H1 (cell line): ENCODE results near the gene CCDC77. TPM values are rescaled to one million over a fixed set of nuclear protein-coding genes. Genes with fewer than 3 reads are reported as not detected.

Experiments used
- CTCF ChIA-PET: fragments of 300-600 bp; sonication (Branson Sonifier 250); formaldehyde crosslinking; loops from one replicate; lab custom pipeline; 2021; ENCODE audit not compliant: partially characterized antibody; lab: Charles Lee
- POLR2A ChIA-PET: fragments of 300-600 bp; sonication (Branson Sonifier 250); formaldehyde crosslinking; loops from one replicate; lab custom pipeline; 2021; ENCODE audit warnings: inconsistent platforms; ENCODE audit not compliant: partially characterized antibody; lab: Charles Lee
- DNase-seq, 2 experiments: peaks; one replicate each; pipeline versions ENCODE4 v3.0.0 to v3.0.0-alpha.2; 2010 to 2022; ENCODE audit warnings: low spot score in 2 of 2, low read depth in 1 of 2, mixed read lengths in 1 of 2
- FAIRE-seq: peaks from 2 replicates; lab custom pipeline; 2011; peaks lifted over from hg19 to GRCh38; lab: Jason Lieb, UNC
- H2AFZ ChIP-seq: 2 replicates; pipeline ENCODE4 v1.8.1; 2012; ENCODE audit warnings: low read length, inconsistent platforms
- H2AK5ac ChIP-seq: 2 replicates; pipeline ENCODE4 v1.6.1; 2013; ENCODE audit warnings: low read depth, low read length
- H2BK120ac ChIP-seq: replicated peaks from 2 replicates; pipeline ENCODE3; 2013; ENCODE audit warnings: low read depth, low read length, inconsistent platforms
- H2BK12ac ChIP-seq: 2 replicates; pipeline ENCODE4 v1.6.1; 2013; ENCODE audit warnings: low read depth, low read length
- H2BK15ac ChIP-seq: 2 replicates; pipeline ENCODE4 v1.6.1; 2013; ENCODE audit warnings: low read length
- H2BK20ac ChIP-seq: 2 replicates; pipeline ENCODE4 v1.6.1; 2013; ENCODE audit warnings: low read length
- H2BK5ac ChIP-seq: 2 replicates; pipeline ENCODE4 v1.6.1; 2013; ENCODE audit warnings: low read depth, low read length
- H3K14ac ChIP-seq: 2 replicates; pipeline ENCODE4 v1.6.1; 2013; ENCODE audit warnings: inconsistent platforms; ENCODE audit not compliant: insufficient read length
- H3K18ac ChIP-seq: 2 replicates; pipeline ENCODE4 v1.6.1; 2013; ENCODE audit warnings: low read length; ENCODE audit errors: extremely low read depth
- H3K23ac ChIP-seq: 2 replicates; pipeline ENCODE4 v1.6.1; 2013; ENCODE audit warnings: inconsistent platforms; ENCODE audit not compliant: insufficient read length
- H3K23me2 ChIP-seq: 2 replicates; pipeline ENCODE4 v1.6.1; 2013; ENCODE audit warnings: low read depth, low read length
- H3K27ac ChIP-seq: 2 replicates; pipeline ENCODE4 v1.6.1; 2011; ENCODE audit warnings: low read depth, low read length, inconsistent platforms
- H3K27me3 ChIP-seq, 4 experiments: replicated peaks in 1 of 4; 1 replicate in 1 of 4; 2 replicates in 3 of 4; pipeline versions ENCODE4 v1.6.1 to v1.8.1; 2011 to 2013; ENCODE audit warnings: low read length in 3 of 4, mild to moderate bottlenecking in 3 of 4, inconsistent platforms in 2 of 4, mixed read lengths in 2 of 4, moderate library complexity in 1 of 4; ENCODE audit not compliant: control insufficient read depth in 3 of 4, insufficient read depth in 3 of 4; ENCODE audit errors: extremely low read depth in 1 of 4
- H3K36me3 ChIP-seq, 4 experiments: 2 replicates each; pipeline versions ENCODE4 v1.6.1 to v1.8.1; 2011 to 2013; ENCODE audit warnings: mild to moderate bottlenecking in 4 of 4, low read length in 3 of 4, moderate library complexity in 2 of 4, control low read depth in 1 of 4, inconsistent platforms in 1 of 4; ENCODE audit not compliant: insufficient read depth in 4 of 4, control insufficient read depth in 2 of 4
- H3K4ac ChIP-seq: replicated peaks from 2 replicates; pipeline ENCODE3; 2013; ENCODE audit warnings: low read length, low read depth, mixed read lengths, inconsistent platforms; ENCODE audit not compliant: insufficient read length
- H3K4me1 ChIP-seq, 4 experiments: replicated peaks in 1 of 4; 1 replicate in 1 of 4; 2 replicates in 3 of 4; pipeline versions ENCODE4 v1.6.1 to v1.8.1; 2011 to 2013; ENCODE audit warnings: low read length in 3 of 4, inconsistent platforms in 2 of 4, mixed read lengths in 1 of 4; ENCODE audit not compliant: insufficient read depth in 4 of 4, control insufficient read depth in 3 of 4
- H3K4me2 ChIP-seq, 2 experiments: 2 replicates each; pipeline versions ENCODE4 v1.6.1 to v1.8.1; 2011 to 2013; ENCODE audit warnings: low read depth in 2 of 2, low read length in 2 of 2, control low read depth in 1 of 2, inconsistent platforms in 1 of 2, mild to moderate bottlenecking in 1 of 2; ENCODE audit not compliant: insufficient read depth in 1 of 2
- H3K4me3 ChIP-seq, 4 experiments: fragments of 200-600, 300-600 bp in 1 of 4; sonication (generic), shearing (Covaris generic), sonication (Bioruptor Twin) in 1 of 4; 2 replicates each; pipeline versions ENCODE4 v1.5.1 to v1.8.1; 2011 to 2016; ENCODE audit warnings: low read length in 4 of 4, low read depth in 3 of 4, control low read depth in 2 of 4, inconsistent platforms in 2 of 4, mild to moderate bottlenecking in 2 of 4, mixed read lengths in 1 of 4, moderate library complexity in 1 of 4; ENCODE audit not compliant: insufficient read depth in 2 of 4; ENCODE audit errors: extremely low read depth in 1 of 4
- H3K56ac ChIP-seq: replicated peaks from 2 replicates; pipeline ENCODE3; 2013; ENCODE audit warnings: low read depth, mild to moderate bottlenecking, mixed read lengths, low read length, inconsistent platforms; ENCODE audit not compliant: insufficient read length
- H3K79me1 ChIP-seq: 2 replicates; pipeline ENCODE4 v1.6.1; 2013; ENCODE audit warnings: low read depth, low read length, control low read depth
- H3K79me2 ChIP-seq, 2 experiments: 2 replicates each; pipeline versions ENCODE4 v1.6.1 to v1.8.1; 2012 to 2013; ENCODE audit warnings: low read length in 2 of 2, mild to moderate bottlenecking in 2 of 2, inconsistent platforms in 1 of 2; ENCODE audit not compliant: insufficient read depth in 2 of 2, control insufficient read depth in 1 of 2
- H3K9ac ChIP-seq, 4 experiments: replicated peaks in 1 of 4; 1 replicate in 1 of 4; 2 replicates in 3 of 4; pipeline versions ENCODE4 v1.6.1 to v1.8.1; 2011 to 2013; ENCODE audit warnings: low read depth in 3 of 4, low read length in 3 of 4, control low read depth in 2 of 4, mild to moderate bottlenecking in 2 of 4, moderate library complexity in 2 of 4, inconsistent platforms in 1 of 4; ENCODE audit errors: extremely low read depth in 1 of 4
- H3K9me3 ChIP-seq, 2 experiments: 2 replicates each; pipeline versions ENCODE4 v1.6.1 to v1.8.1; 2012 to 2013; ENCODE audit warnings: mild to moderate bottlenecking in 2 of 2, moderate library complexity in 2 of 2, control low read depth in 1 of 2, inconsistent platforms in 1 of 2, low read depth in 1 of 2, low read length in 1 of 2, mixed read lengths in 1 of 2; ENCODE audit not compliant: insufficient read depth in 2 of 2
- H4K20me1 ChIP-seq, 2 experiments: replicated peaks in 1 of 2; 2 replicates each; pipeline versions ENCODE3 to v1.8.1; 2011 to 2013; ENCODE audit warnings: inconsistent platforms in 2 of 2, low read length in 2 of 2, mild to moderate bottlenecking in 1 of 2; ENCODE audit not compliant: insufficient read depth in 2 of 2, control insufficient read depth in 1 of 2
- H4K5ac ChIP-seq: 2 replicates; pipeline ENCODE4 v1.6.1; 2013; ENCODE audit warnings: low read length, low read depth, mixed read lengths, inconsistent platforms; ENCODE audit not compliant: insufficient read length
- H4K8ac ChIP-seq: 2 replicates; pipeline ENCODE4 v1.8.0; 2013; ENCODE audit warnings: mild to moderate bottlenecking, moderate library complexity, low read length, inconsistent platforms; ENCODE audit not compliant: insufficient read depth; ENCODE audit errors: extremely low read depth
- H4K91ac ChIP-seq: replicated peaks from 2 replicates; pipeline ENCODE3; 2013; ENCODE audit warnings: low read length, mixed read lengths, inconsistent platforms; ENCODE audit not compliant: insufficient read length
- SUZ12 ChIP-seq: fragments of 200-600 bp; sonication (generic); IDR thresholded peaks from 2 replicates; pipeline ENCODE4 v1.6.1; 2012; ENCODE audit warnings: mild to moderate bottlenecking, inconsistent platforms, low read length, moderate library complexity, mixed read lengths
- WGBS, 2 experiments: shearing (Covaris generic) in 1 of 2; methylation state at CpG; one replicate each; pipeline versions ENCODE4 v1.1.6 to v1.1.7; 2013 to 2015; ENCODE audit warnings: low lambda C conversion rate in 2 of 2, mixed read lengths in 2 of 2, inconsistent platforms in 1 of 2, low coverage in 1 of 2, missing lambda C conversion rate in 1 of 2; ENCODE audit not compliant: insufficient replicate concordance in 2 of 2, insufficient coverage in 1 of 2, insufficient read length in 1 of 2; ENCODE audit errors: extremely low coverage in 1 of 2, missing lambda C conversion rate in 1 of 2; 5-methylcytosine and 5-hydroxymethylcytosine counted together
- polyA plus RNA-seq, 7 experiments: library from polyadenylated mRNA; depleted of rRNA in 3 of 7; stranded (reverse) in 5 of 7; unstranded in 2 of 7; fragments of >200 nt in 5 of 7; fragments of 200-250 nt in 2 of 7; gene quantifications; 1 replicate in 5 of 7; 2 replicates in 1 of 7; 4 replicates in 1 of 7; pipeline versions ENCODE4 v1.2.1 to v1.2.3, GENCODE V29; 2011 to 2013; ENCODE audit warnings: missing spikeins in 2 of 7, mixed read lengths in 2 of 7
- total RNA-seq: library from RNA; stranded (reverse); fragmentation: NEBNext Ultra II Directional; extraction: Animal tissue kit (Norgen Biotek cat#: 25700); gene quantifications from 2 replicates; pipeline ENCODE4 v1.2.1, GENCODE V29; 2021

CCDC77 gene
- total and polyA plus RNA-seq, 2 of the 8 experiments (the other 6 are each of a cell fraction or from before 2014, with no cell fraction given) = 10.3 to 30.4 TPM

GRCh38 chr12:482061-482460 lies 80.6 kb downstream of the CCDC77 start:
- Histone ChIP-seq H3K9ac (no peak overlapping the region), H2BK20ac (no peak overlapping the region), H4K5ac (no peak overlapping the region), H4K20me1 (no peaks in the 10 kb centered on the region), H3K27ac (no peak overlapping the region), H3K4me2 (no peak overlapping the region), H2BK12ac (no peak overlapping the region), H3K79me1 (peaks cover 3% of the 10 kb centered on the region; the same call in 1 of the 2 replicates), H4K8ac (no peak overlapping the region), H3K27me3 (no peaks in the 10 kb centered on the region), H3K9me3 (no peaks in the 10 kb centered on the region), H2BK15ac (no peak overlapping the region), H3K79me2 (no peaks in the 10 kb centered on the region), H3K14ac (no peak overlapping the region), H2AK5ac (no peak overlapping the region), H3K4me1 (peaks cover 0 to 7% (median 0%) of the 10 kb centered on the region in 4 experiments; a peak in 1 of 7 replicates), H3K56ac (no peak overlapping the region), H3K4me3 (no peak overlapping the region), H3K23ac (no peak overlapping the region), H3K4ac (no peak overlapping the region), H3K18ac (no peak overlapping the region), H4K91ac (no peak overlapping the region), H2BK120ac (no peak overlapping the region), H2AFZ (no peak overlapping the region), H2BK5ac (no peak overlapping the region), H3K23me2 (no peaks in the 10 kb centered on the region), H3K36me3 (no peaks in the 10 kb centered on the region)
- no peak for DNase-seq
- FAIRE-seq = no peak
- 90% methylated on average over 3 of the region's 3 CpGs; no CpG with 5 or more reads in 1 of the 2 experiments for WGBS, 2 experiments
- ChIA-PET CTCF (interaction anchor here (0.9 to 1.9 kb wide), 3 partner anchors 28 to 65 kb away, joined by 3 to 8 read pairs (median 3); no protein-coding TSS in a partner anchor), POLR2A (interaction anchor here (1.2 kb wide), 1 partner anchor 13 kb away, joined by 3 read pairs; no protein-coding TSS in a partner anchor)
- no peak for TF ChIP-seq SUZ12
